ENCODE data around the gene WDR38. TPM values are rescaled to one million over a fixed set of nuclear protein-coding genes. Genes with fewer than 3 reads are reported as not detected.

The WDR38 gene
- total and polyA plus RNA-seq, 9 of the 15 experiments (the other 6 are each of a cell fraction or from before 2014, with no cell fraction given) = not detected

GRCh38 chr9:124894741-124895170 is 41.5 kb downstream of the WDR38 start:
- Histone ChIP-seq H2AFZ (ENCODE audit: low read depth, low read length) (no peak overlapping the region), H3K4me2 (ENCODE audit: insufficient read depth, low read length) (no peak overlapping the region), H3K9ac (ENCODE audit: insufficient read depth in 1 of 2, low read depth in 2 of 2, low read length in 2 of 2) (no peak overlapping the region; a peak in 1 of 4 replicates), H3K4me3 (no peak overlapping the region), H3K4me1 (replicated peaks in 1 of 2; ENCODE audit: control insufficient read depth in 2 of 2, insufficient read depth in 2 of 2, low read length in 2 of 2) (peaks cover 8 to 11% of the 10 kb centered on the region in 2 experiments; a peak in 4 of 5 replicates), H3K36me3 (ENCODE audit: control insufficient read depth, insufficient read depth, low read length) (peaks cover 62% of the 10 kb centered on the region), H3K27ac (ENCODE audit: extremely low read depth, low read depth, low read length) (no peak overlapping the region), H3K79me2 (ENCODE audit: control insufficient read depth, insufficient read depth, low read length) (no peaks in the 10 kb centered on the region), H3K9me3 (replicated peaks; ENCODE audit: control insufficient read depth, insufficient read depth, low read depth, low read length) (no peaks in the 10 kb centered on the region; the same call in 1 of the 2 replicates), H3K27me3 (ENCODE audit: control insufficient read depth in 2 of 2, insufficient read depth in 2 of 2, low read length in 2 of 2) (no peaks in the 10 kb centered on the region), H4K20me1 (replicated peaks; ENCODE audit: control insufficient read depth, insufficient read depth, low read length) (0 out of 2 replicates have a peak, but pooled peaks cover 3% of the 10 kb centered on the region), H3K9me1 (ENCODE audit: control insufficient read depth, insufficient read depth, low read length) (no peaks in the 10 kb centered on the region)
- CTCF ChIA-PET (ENCODE audit: low intra/inter-chr PET ratio) = interaction anchor here (0.9 to 1.3 kb wide), 2 partner anchors 120 to 123 kb away, joined by 4 to 15 read pairs; partner anchors contain the start of gene NR6A1
- intact Hi-C loops (cut with micrococcal nuclease) = loop anchor here (1.0 to 5.0 kb wide), 2 partner anchors 37 to 120 kb away; no protein-coding TSS in a partner anchor
- in situ Hi-C loops (cut with MboI) = no loop called here
- FAIRE-seq = peak; percentile 73
- DNase-seq (ENCODE audit: extremely low read depth in 1 of 4, low spot score in 3 of 4) = peak in 1 of 4 experiments; percentile 45
- POLR2A ChIA-PET = interaction anchor here (2.3 kb wide), 1 partner anchor 17 kb away, joined by 11 read pairs; no protein-coding TSS in a partner anchor
- peak; percentile 79 for ATAC-seq
- BruUV-seq (replicated peaks) = no TSS peak
- TF ChIP-seq SRSF7 (optimal IDR thresholded peaks at IDR 0.05; ENCODE audit: low read depth, low read length) (no peak), HNRNPUL1 (IDR thresholded peaks at IDR 0.05; ENCODE audit: low read length) (no peak), KLF16 (IDR thresholded peaks at IDR 0.05) (no peak), SMAD1 (IDR thresholded peaks at IDR 0.05; ENCODE audit: low read depth, low read length, partially characterized antibody) (no peak), TFE3 (CRISPR knock-in tag; IDR thresholded peaks at IDR 0.05) (no peak), IRF2 (CRISPR knock-in tag; IDR thresholded peaks at IDR 0.05) (no peak)
- TF ChIP-seq, protein P1, sequence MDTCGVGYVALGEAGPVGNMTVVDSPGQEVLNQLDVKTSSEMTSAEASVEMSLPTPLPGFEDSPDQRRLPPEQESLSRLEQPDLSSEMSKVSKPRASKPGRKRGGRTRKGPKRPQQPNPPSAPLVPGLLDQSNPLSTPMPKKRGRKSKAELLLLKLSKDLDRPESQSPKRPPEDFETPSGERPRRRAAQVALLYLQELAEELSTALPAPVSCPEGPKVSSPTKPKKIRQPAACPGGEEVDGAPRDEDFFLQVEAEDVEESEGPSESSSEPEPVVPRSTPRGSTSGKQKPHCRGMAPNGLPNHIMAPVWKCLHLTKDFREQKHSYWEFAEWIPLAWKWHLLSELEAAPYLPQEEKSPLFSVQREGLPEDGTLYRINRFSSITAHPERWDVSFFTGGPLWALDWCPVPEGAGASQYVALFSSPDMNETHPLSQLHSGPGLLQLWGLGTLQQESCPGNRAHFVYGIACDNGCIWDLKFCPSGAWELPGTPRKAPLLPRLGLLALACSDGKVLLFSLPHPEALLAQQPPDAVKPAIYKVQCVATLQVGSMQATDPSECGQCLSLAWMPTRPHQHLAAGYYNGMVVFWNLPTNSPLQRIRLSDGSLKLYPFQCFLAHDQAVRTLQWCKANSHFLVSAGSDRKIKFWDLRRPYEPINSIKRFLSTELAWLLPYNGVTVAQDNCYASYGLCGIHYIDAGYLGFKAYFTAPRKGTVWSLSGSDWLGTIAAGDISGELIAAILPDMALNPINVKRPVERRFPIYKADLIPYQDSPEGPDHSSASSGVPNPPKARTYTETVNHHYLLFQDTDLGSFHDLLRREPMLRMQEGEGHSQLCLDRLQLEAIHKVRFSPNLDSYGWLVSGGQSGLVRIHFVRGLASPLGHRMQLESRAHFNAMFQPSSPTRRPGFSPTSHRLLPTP (IDR thresholded peaks at IDR 0.05; ENCODE audit: borderline replicate concordance, extremely low read depth, insufficient read length) = no peak
- TF ChIP-seq, protein P2, sequence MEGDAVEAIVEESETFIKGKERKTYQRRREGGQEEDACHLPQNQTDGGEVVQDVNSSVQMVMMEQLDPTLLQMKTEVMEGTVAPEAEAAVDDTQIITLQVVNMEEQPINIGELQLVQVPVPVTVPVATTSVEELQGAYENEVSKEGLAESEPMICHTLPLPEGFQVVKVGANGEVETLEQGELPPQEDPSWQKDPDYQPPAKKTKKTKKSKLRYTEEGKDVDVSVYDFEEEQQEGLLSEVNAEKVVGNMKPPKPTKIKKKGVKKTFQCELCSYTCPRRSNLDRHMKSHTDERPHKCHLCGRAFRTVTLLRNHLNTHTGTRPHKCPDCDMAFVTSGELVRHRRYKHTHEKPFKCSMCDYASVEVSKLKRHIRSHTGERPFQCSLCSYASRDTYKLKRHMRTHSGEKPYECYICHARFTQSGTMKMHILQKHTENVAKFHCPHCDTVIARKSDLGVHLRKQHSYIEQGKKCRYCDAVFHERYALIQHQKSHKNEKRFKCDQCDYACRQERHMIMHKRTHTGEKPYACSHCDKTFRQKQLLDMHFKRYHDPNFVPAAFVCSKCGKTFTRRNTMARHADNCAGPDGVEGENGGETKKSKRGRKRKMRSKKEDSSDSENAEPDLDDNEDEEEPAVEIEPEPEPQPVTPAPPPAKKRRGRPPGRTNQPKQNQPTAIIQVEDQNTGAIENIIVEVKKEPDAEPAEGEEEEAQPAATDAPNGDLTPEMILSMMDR (IDR thresholded peaks at IDR 0.05 in 2 of 3, conservative IDR thresholded peaks at IDR 0.05 in 1 of 3; ENCODE audit: insufficient read depth in 2 of 3, low read depth in 1 of 3, low read length in 3 of 3) = peak; percentile 52 to 67 (median 53); a peak in 5 of 6 replicates

All from K562 (cell line).